ENCODE data around the gene FBXL14.
"Not testable (repeated sequence)": the region's sequence is repeated elsewhere in the genome, so short reads cannot be mapped to it uniquely, and the experiment has no call there.

Gene FBXL14

DNA sequence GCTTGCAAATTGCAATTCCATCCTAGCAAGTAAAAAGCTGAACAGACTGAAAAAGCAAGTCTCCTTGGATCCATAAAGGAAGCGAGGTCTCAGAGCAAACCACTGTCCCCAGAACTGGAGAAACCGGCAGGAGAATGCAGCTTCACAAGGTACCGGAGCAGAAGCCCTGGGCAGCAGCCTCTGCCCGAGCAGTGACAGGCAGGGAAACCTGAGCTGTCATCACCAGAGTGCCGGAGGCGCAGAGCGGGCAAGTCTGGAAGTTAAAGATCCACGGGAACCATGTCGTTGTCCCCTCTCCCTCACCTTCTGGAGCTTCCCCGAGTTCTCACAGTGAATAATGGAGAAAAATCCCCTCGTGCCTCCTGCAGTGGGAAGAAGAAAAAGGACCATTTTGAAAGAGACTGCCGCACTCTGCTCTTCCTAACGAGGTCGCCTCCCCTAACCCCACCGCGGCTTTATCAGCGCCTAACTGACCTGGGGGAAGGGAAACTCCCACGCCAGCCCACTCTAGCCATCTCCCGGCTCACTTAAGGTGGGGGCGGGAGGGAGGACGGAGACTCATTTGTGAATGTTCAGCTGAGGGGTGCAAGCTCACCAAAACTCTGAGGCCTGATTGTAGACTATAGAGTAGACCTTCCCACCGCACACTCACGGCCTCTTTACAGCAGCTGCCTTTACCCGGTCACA, 27.8 kb downstream of the FBXL14 start:
- no peak for DNase-seq

DNA sequence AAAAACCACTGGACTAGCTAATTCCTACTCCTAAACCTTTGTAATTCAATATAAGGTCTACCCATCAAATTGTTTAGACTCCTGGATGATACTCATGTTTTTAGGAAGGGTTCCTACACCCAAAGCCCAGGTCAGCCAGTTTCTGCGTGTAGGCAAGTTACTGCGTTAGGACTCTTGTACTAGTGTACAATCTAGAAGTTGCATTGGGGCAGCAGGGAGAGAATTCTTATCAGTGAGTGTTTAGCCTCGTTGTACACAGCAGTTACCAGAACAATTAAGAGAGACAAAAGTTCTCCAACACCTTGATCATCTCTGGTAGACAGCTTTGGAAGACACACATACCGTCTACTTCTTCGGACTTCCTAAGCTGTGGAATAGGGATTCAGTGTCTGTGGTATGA, 29.2 kb downstream of the FBXL14 start:
- no peak for DNase-seq

DNA sequence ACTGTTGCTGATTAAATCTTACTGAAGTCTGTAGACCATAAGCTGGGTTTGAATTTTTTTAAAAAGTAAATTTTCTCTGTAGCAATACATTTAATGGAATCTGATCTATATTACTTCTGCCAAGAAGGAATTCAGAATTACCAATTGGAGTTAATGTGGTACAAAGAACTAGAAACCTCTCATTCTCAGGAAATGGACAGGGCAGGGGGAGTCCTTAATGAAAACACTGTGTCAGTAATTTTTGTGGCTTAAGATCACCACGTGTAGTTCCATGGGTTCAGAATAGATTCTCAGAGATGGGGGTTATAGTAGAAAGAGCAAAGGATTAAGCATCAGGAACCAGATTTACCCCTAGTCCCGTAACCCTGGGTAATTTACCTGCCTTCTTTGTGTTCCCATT, 30.3 kb downstream of the FBXL14 start:
- DNase-seq = no peak

DNA sequence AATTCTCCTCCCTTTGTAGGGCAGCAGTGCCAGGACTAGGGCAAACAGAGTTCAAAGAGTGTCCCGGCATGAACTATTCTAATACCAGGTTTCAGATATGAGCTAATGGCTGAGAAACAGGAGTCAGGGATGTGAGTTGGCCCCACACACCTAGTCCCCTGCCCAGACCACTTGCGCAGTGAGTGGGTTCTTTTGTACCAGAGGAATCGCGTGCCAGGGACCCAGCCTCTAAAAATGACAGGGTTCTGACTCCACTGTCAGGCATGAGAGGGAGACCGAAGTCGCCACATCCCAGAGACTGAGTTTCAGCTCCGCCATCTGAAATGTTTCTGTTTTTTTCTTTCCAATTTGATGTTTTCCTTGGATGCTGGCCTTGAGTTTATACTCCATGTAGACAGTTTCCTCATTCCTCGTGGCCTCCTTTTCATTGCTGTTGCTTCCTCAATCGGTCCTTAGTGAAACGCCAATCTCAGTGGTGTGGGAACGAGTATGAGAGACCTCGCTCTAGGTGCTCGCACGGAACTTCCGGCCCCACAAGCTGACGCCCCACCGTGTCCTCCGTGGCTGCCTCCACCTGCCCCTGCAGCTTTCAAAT, 31.5 kb downstream of the FBXL14 start:
- DNase-seq = no peak

DNA sequence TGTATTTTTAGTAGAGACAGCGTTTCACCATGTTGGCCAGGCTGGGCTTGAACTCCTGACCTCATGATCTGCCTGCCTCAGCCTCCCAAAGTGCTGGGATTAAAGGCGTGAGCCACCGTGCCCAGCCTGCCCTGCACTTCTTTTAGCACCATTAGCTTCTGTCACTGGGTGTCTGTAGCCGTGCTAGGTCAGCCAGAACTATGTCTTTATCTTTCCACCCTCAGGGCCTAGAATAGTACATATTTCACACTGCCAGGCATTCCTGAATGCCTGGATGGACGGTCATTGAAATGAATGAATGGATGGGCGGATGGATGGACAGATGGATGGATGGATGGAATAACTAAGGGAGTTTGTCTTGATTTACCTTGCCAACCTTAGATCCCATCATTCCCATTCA, 33.7 kb downstream of the FBXL14 start:
- no peak for DNase-seq

DNA sequence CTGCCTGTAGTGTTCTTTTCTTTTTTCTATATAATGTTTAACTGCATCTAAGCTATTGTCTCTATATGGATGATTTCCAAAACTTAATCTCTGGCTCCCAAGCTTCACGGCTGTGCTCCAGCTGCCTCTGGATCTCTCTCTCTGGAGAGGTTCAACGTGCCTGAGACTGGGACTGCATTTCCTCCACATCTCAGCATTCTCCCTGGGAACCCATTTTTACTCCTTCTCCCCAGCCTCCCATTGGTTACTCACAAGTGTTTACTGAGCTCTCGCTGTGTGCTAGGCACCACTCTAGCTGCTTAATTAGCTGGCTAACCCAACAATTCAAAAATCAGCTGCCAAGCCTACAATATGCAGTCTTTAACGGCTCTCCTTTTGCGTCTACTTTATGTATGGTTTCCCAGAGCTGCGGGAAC, 34.7 kb downstream of the FBXL14 start:
- DNase-seq = no peak

DNA sequence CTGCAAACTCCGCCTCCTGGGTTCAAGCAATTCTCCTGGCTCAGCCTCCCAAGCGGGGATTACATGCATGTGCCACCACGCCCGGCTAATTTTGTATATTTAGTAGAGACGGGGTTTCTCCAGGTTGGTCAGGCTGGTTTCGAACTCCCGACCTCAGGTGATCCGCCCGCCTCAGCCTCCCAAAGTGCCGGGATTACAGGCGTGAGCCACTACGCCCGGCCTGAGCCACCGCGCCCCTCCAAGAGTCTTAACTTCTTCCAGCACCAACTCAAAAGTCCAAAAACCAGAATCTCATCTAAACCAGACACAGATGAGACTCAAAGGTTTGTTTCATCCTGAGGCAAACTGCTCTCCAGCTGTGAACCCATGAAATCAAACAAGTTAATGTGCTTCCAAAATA, 36.3 kb downstream of the FBXL14 start:
- not testable (repeated sequence) for DNase-seq

DNA sequence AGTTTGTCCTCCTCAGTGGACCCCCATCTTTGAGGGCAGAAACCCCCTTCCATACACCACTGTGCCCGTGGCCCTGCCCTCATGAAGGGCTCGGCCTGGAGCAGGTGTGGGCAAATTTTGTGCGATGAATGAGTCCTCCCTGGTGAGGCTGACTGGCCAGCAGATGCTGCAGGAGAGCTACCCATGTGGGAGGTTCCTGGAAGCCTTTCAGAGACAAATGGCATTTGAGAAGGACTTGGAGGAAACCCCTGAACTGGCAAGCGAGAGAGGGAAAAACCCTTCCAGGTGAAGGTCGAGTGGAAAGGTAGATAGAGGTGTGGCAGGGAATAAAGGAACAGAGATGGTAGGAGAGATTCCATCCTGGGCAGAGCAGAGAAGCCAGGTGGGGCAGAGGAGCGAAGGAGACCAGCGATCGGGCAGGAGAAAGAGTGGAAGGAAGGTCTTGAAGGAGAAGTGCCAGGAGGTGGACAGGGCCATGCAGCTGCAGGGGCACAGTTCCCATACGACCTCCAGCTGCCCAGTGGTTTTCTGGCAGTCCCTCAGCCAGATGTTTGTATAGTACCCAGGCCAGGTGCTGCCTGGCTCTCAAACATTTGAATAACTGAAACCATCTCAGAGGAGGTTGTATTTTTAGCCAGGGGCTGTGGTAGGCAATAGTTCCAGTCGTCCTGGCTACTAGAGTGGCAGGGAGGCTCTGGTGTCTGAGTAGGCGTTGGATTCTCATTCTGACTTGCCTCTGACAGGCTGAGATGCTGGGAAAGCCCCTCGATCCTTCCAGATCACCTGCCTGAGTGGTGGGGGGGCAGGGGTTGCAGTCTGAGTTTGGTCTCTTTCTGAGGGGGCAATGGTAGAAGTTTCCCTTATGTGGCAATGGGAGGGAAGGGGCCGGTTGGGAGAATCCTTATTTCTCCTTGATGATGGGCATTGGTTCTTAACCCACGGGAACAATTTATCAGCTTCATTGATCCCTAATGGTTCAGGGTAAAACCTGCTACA, 40.1 kb downstream of the FBXL14 start:
- DNase-seq = no peak

DNA sequence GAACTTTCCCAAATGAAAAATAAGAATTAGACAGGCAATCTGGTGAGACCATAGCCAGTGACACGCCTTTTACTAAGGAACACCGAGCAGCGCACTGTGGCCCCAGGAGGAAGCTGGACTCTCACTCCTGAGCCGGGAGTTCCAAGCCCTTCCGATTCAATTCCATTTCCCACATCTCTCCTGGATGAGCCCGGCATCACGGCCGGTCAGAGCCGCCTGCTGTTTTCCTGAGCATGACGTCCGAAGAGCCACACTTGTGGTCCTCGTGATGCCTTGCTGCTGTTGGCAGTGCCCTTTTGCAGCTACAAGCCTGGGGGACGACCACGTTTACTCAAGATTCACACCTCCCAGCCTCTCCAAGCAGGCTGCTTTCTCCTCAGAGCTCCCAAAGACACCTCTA, 40.8 kb downstream of the FBXL14 start:
- no peak for DNase-seq

DNA sequence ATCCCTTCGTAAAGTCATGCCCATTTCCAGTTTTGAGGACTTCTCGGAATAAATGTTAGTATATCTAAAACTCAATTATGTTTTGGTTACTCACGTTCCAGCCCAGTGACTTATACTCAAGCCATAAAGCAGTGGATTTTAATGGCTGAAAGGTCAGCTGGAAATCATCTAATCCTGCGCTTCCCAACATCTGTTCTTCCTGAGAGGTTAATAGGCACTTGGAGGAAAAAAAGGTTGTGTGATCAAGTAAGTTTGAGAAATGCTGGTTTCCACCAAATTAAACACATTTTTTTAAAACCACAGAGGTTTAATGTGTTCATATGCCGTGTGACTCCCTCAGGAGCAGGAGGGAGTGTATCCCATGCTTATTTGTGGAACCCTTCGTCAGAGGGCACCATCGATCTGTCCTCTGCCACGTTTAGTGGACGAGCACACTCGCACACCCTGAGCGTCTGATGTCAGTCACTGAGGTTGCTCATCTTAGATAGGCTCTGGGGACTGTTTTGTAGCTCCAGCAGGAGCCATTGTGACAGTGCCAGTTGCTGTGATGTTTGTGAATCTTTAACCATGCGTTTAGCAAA, 41.4 kb downstream of the FBXL14 start:
- no peak for DNase-seq

DNA sequence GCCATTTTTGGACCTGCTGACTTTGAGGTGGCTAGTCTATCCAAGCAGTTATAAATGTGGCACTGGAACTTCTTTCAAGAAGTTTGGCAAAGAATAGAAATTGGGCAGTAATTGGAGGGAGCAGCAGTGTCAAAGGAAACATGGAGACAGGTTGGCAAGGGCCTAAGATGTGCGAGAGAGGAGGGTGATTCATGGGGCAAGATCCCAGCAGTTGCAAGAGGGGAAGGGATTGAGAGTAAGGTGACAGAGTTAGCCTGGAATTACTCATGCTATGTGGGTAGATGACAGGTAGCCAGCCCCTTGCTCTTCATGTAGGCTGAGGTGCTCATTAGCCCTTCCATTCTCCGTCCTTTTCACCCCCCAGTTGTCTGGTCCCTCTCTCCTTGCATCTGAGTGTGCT, 42.2 kb downstream of the FBXL14 start:
- no peak for DNase-seq

DNA sequence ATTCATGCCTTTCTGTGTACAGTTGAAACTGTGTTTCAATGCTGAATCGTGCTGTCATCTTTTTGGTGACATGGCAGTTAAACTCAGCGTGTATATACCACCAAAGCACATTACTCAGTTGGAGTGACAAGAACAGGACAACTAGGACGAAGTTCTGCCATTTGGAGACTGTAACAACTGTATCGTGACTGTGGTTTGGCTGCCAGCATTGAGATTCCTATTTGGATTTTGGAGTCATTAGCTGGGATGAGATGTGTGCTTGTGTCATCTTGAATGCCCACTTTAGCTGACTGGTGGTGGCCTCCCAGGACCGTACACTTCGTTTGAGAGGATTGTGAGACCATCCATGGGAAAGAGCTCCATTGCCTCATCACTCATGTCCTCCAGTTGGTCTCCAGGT, 42.9 kb downstream of the FBXL14 start:
- no peak for DNase-seq

DNA sequence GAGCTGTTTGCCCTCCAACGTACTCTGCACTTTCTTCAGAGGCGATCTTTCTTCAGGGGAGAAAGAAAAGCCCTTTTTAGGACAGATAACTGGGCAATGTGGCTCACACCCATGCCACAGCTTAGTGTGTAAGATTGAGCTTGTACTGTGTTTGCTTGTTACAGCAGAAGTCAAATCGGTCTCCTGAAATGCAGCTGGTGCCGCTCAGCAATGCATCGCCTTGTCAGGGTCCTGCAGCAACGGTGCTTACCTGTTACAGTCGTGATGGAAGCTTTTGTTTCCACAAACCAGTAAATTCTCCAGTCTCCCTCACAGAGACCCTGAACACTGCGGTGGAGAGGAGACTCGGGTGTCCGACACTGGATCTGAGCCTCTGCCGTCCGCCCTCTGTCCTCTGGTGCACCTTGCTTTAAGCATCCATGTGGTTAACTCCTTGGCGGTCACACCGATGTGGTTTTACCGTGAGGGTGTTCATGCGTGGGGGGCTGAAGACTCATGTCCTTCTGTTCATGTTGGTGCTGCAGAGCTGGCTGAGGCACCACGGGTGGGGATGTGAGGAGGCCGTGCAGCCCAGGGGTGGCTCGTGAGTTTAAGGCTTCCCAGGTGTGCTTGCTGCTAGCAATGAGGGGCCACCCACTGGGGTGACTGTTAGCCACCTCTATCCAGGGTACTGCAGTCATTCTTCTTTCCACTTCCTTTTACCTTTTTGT, 47.3 kb downstream of the FBXL14 start:
- DNase-seq = no peak

DNA sequence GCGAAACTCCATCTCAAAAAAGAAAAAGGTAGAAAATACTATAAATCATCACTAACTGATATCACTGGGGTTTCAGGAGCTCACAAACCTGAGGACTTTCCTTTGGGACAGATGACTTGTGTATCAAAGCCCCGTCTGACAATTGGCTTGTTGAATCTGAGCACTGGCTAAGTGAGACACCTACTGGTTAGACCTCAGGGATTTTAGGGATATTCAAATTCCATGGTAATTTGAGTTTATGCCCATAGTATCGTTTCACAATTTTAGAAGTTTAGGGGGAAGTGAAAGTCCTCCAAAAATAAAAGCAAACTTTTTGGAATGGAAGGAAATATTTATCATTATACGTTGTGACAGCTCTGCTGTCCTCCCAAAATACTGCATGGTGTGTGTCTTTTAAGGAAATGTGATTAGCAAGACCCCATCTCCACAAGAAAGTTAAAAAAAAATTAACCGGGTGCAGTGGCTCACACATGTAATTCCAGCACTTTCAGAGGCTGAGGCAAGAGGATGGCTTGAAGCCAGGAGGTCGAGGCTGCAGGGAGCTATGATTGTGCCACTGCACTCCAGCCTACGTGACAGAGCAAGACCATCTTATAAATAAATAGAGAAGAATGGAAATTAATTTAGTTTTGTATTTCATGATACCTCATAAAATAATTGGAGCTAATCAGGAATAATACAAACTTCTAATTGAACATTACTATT, 49.2 kb downstream of the FBXL14 start:
- DNase-seq = no peak

DNA sequence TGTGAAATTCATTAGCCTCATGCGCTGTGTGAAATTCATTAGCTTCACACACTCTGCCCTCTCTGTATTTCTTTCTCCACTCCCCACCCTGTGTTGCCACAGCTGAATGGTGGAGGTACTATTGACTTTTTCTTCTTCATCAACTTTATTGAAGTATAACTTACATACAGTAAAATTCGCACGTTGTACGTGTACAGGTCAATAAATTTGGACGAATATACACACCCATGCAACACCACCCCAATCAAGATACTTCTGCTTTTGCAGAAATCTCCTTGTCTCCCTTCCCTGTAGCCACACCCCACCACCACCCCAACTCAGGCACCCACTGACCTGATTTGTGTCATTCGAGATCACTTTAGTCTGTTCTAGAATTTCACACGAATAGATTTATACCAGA, 51.8 kb downstream of the FBXL14 start:
- DNase-seq = no peak

DNA sequence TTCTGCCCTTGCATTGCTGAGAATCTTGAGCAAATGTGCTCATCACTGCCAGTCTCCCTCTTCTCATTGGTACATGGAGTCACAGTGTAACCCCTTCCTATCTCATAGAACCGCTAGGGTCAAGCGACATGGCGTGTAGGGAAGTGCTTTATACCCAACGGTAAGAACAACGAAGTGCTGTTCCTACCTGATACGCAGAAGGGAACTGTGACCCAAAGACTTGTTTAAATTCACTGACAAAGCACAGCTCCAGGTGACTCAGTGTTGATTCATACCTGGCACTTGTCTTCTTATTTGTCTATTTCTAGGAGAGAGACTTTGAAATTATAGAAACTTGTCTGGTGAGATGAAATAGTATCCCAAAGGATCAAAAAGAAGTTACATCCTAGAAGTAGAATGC, 53.7 kb downstream of the FBXL14 start:
- no peak for DNase-seq

DNA sequence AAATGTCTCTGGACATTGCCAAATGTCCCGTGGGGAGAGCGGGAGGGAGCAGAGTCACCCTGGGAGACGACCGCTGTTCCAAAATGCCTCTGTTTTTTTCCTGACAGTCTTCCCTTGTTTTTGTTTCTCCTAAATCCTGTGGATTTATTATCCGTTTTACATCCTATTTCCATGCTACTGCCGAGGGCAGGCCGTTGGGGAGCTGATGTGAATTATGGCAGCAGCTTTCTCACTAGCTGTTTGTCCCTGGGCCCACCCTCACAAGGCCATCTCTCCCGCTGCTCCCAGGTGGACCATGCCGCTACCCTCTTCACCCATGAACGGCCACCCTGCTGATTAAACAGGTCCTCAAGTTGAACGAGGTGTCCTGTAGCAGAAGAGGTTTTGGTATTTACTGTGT, 55.2 kb downstream of the FBXL14 start:
- DNase-seq = no peak

DNA sequence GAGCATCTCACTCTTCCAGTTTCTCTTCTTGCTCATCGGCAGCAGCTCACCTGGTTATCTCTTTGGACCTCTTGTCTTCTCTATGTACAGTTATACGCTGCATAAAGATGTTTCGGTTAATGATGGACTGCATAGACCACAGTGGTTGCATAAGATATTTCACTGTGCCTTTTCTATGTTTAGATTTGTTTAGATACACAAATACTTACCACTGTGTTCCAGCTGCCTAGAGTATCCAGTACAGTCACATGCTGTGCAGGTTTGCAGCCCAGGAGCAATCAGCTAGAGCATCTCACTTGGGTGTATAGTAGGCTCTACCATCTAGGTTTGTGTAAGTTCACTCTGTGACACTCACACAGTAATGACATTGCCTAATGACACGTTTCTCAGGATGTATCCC, 57.6 kb downstream of the FBXL14 start:
- no peak for DNase-seq

DNA sequence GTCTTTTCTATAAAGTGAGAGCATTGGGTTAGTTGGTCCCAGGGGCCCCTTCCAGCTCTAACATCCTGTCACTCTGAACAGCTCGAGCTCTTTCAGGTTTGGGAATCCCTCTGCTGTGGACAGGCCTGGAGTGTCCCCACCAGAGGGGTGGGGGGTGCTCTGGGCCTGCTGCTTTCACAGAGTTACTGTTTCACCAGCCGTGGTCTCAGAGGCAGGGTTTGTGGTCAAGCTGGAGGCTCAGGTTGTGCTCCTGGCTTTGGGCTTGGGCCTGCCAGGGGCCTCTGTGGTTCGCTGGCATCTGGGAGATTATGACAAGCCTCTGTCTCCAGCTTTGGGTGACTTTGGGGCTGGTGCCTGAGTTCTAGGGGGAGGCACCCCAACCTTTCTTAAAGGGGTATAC, 59.6 kb downstream of the FBXL14 start:
- no peak for DNase-seq

DNA sequence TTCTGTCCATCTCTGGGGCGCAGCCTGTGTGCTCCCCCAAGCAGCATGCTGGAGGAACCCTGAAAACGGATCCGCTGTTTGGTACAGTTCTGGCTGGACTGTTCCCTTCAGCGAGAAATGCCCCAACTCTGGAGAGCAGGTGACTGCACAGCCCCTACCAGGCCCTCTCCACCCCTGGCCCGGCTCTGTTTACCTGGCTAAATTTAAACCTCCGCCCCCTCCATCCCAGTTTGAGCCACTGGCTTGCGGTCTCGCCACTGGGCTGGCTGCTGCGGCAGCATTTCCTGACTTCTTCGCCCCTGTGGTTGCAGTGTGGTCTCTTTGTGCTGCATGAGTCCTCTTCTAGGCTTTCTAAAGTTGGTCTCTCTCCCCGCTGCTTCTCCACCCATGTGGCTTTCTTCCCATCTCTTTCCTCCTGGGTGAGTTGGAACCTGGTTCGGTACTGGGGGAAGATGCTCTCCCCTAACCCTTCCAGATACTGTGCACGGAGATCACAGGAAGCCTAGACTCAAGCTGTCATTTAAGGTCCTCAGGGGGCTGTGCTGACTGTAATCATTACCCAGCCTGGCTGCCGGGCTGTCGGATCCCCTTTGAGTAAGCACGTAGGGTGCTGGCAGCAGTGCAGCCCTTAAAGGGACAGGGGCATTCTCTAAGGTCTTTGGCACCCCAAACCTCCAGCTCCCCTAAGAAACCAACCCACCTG, 60.6 kb downstream of the FBXL14 start:
- no peak for DNase-seq

DNA sequence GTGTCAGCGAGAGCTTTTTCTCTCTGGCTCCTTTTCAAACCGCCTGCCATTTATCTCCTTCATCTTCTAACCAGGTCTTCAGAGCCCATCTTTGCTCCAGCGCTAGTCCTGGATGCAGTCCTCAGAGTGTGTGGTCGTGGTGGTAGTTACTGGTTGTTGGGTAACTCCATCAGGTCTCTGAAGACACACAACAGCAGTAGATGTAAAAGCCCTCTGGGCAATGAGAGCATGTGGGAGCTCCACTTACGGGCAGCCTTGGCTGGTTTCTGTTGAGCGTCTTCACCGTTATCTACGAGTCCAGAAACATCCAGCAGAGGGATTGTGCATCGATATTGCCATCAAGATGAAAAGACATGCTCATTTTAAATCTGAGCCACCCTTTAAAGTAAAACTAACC, 61.2 kb downstream of the FBXL14 start:
- no peak for DNase-seq

Measured in NCI-H187 treated with DMSO at 0.1 percent for 48 hours (cell line).